Body of pancreas (tissue), 4 donors: ENCODE measurements around the gene STX1B. TPM values are rescaled to one million over a fixed set of nuclear protein-coding genes. Genes with fewer than 3 reads are reported as not detected.

Source experiments
- ATAC-seq: fragments of 150-250 bp; one replicate; pipeline ENCODE4 v1.9.1; 2016
- DNase-seq, 4 donors: peaks; one replicate each; pipeline ENCODE4 v3.0.0-alpha.2; 2019
- H3K27ac ChIP-seq, 4 donors: fragments of 200-600 bp; sonication (generic); 1 replicate in 3 of 4; 2 replicates in 1 of 4; pipeline versions ENCODE4 v1.5.1 to v1.6.1; 2016 to 2019; ENCODE audit warnings: mild to moderate bottlenecking in 1 of 4, mixed read lengths in 1 of 4, moderate library complexity in 1 of 4
- H3K27me3 ChIP-seq, 2 donors: fragments of 200-600 bp; sonication (generic); one replicate each; pipeline ENCODE4 v1.6.0; 2016; ENCODE audit warnings: mild to moderate bottlenecking in 1 of 2
- H3K36me3 ChIP-seq, 2 donors: fragments of 200-600 bp; sonication (generic); replicated peaks in 1 of 2; 2 replicates each; pipeline ENCODE4 v1.5.1; 2016; ENCODE audit warnings: low read depth in 2 of 2; ENCODE audit not compliant: insufficient read depth in 1 of 2
- H3K4me1 ChIP-seq: fragments of 200-600 bp; sonication (generic); one replicate; pipeline ENCODE4 v1.6.0; 2016
- H3K4me3 ChIP-seq, 2 donors: fragments of 200-600 bp; sonication (generic); 1 replicate in 1 of 2; 2 replicates in 1 of 2; pipeline ENCODE4 v1.5.1; 2016 to 2019
- H3K9me3 ChIP-seq, 3 donors: fragments of 200-600 bp; sonication (generic); 1 replicate in 2 of 3; 2 replicates in 1 of 3; pipeline ENCODE4 v1.5.1; 2016
- POLR2A ChIP-seq, 3 donors: fragments of 450-650 bp; IDR thresholded peaks; one replicate each; pipeline ENCODE4 v1.6.1; 2016; ENCODE audit warnings: antibody characterized with exemption in 3 of 3, mild to moderate bottlenecking in 2 of 3
- WGBS, 2 donors: methylation state at CpG; one replicate each; pipeline ENCODE4 v1.1.5; 2017; 5-methylcytosine and 5-hydroxymethylcytosine counted together
- intact Hi-C: fragments of 100-400 bp; cut with DNase I; formaldehyde crosslinking; loops from one replicate; pipeline ENCODE4 v1.15.1; 2023
- total RNA-seq, 2 donors: library from RNA; depleted of rRNA; stranded (reverse); fragments of >200 nt; gene quantifications; one replicate each; pipeline ENCODE4 v1.1.0, GENCODE V29; 2016
- TF ChIP-seq, protein P1 (sequence below), 7 experiments: fragments of 450-650 bp in 4 of 7; fragments of 200-600 bp in 3 of 7; sonication (generic) in 3 of 7; IDR thresholded peaks; one replicate each; pipeline ENCODE4 v1.5.1; 2016 to 2019; ENCODE audit warnings: antibody characterized with exemption in 7 of 7

STX1B gene
- total RNA-seq, 2 donors from 2014 or later = 0.26 to 0.33 TPM

- Histone ChIP-seq H3K4me3 (no peak overlapping the region), H3K9me3 (no peaks in the 10 kb centered on the region), H3K4me1 (peaks cover 55% of the 10 kb centered on the region), H3K27me3 (no peaks in the 10 kb centered on the region), H3K36me3 (peaks cover 0 to 3% of the 10 kb centered on the region in 2 donors), H3K27ac (no peak overlapping the region)
- intact Hi-C loops = no loop called here
- TF ChIP-seq POLR2A (IDR thresholded peaks at IDR 0.05) = no peak
- TF ChIP-seq, protein P1, sequence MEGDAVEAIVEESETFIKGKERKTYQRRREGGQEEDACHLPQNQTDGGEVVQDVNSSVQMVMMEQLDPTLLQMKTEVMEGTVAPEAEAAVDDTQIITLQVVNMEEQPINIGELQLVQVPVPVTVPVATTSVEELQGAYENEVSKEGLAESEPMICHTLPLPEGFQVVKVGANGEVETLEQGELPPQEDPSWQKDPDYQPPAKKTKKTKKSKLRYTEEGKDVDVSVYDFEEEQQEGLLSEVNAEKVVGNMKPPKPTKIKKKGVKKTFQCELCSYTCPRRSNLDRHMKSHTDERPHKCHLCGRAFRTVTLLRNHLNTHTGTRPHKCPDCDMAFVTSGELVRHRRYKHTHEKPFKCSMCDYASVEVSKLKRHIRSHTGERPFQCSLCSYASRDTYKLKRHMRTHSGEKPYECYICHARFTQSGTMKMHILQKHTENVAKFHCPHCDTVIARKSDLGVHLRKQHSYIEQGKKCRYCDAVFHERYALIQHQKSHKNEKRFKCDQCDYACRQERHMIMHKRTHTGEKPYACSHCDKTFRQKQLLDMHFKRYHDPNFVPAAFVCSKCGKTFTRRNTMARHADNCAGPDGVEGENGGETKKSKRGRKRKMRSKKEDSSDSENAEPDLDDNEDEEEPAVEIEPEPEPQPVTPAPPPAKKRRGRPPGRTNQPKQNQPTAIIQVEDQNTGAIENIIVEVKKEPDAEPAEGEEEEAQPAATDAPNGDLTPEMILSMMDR (IDR thresholded peaks at IDR 0.05) = no peak
- ATAC-seq (no peak), DNase-seq (no peak)
- 73 to 75% methylated on average over 8 of the region's 8 CpGs for WGBS, 2 donors
Measured at GRCh38 chr16:30954993-30955392, 55.4 kb downstream of the STX1B start.

- Histone ChIP-seq H3K36me3 (no peaks in the 10 kb centered on the region), H3K27me3 (no peaks in the 10 kb centered on the region), H3K27ac (peak overlapping the region in 2 of 4 donors; percentile 28 to 43), H3K9me3 (no peaks in the 10 kb centered on the region), H3K4me3 (no peak overlapping the region), H3K4me1 (peaks cover 47% of the 10 kb centered on the region)
- TF ChIP-seq POLR2A (IDR thresholded peaks at IDR 0.05) = no peak
- TF ChIP-seq, protein P1 (IDR thresholded peaks at IDR 0.05) = peak; percentile 27 to 48 (median 44)
- ATAC-seq (no peak), DNase-seq (peak; percentile 57 to 67 (median 60))
- intact Hi-C loops = no loop called here
- whole genome bisulfite sequencing, 2 donors = 43 to 53% methylated on average over 8 to 14 of the region's 15 CpGs
Measured at GRCh38 chr16:30953511-30954124, 56.8 kb downstream of the STX1B start.

DNA sequence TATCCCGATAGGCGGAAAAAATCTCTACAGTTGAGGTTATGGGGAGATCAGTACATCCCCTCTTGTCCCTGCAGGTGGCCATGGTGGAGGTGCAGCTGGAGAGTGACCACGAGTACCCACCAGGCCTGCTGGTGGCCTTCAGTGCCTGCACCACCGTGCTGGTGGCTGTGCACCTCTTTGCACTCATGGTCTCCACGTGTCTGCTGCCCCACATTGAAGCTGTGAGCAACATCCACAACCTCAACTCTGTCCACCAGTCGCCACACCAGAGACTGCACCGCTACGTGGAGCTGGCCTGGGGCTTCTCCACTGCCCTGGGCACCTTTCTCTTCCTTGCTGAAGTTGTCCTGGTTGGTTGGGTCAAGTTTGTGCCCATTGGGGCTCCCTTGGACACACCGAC lies 57.3 kb downstream of the STX1B start:
- no peak for DNase-seq
- Histone ChIP-seq H3K27ac (peak overlapping the region in 2 of 4 donors; percentile 28 to 43), H3K9me3 (no peaks in the 10 kb centered on the region), H3K36me3 (no peaks in the 10 kb centered on the region), H3K4me1 (peaks cover 45% of the 10 kb centered on the region), H3K4me3 (no peak overlapping the region), H3K27me3 (no peaks in the 10 kb centered on the region)
- TF ChIP-seq, protein P1 (IDR thresholded peaks at IDR 0.05) = no peak
- TF ChIP-seq POLR2A (IDR thresholded peaks at IDR 0.05) = no peak
- intact Hi-C loops = no loop called here
- WGBS, 2 donors = 81 to 91% methylated on average over 8 to 9 of the region's 9 CpGs
- ATAC-seq = no peak

DNA sequence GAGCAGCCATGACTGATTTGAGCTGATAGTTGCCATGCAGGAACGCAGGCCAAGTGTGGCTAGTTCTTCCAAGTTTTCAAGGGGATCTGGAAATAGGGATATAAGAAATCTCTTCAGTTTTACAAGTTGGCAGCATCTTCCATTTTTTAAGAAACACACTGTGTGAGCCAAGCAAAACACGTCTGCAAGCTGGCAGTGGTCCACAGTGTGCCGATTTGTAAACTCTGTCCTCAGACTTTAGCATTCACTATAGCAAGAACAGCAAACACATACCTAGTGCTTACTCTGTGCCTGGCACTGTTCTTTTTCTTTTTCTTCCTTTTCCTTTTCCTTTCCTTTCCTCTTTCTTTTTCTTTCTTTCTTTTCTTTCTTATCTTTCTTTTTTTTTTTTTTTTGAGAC lies 58.7 kb downstream of the STX1B start:
- H3K4me1 ChIP-seq = peaks cover 39% of the 10 kb centered on the region
- no peaks in the 10 kb centered on the region for H3K27me3 ChIP-seq
- peak in 3 of 4 donors; percentile 43 to 58 (median 49) for DNase-seq
- H3K4me3 ChIP-seq = no peak overlapping the region
- H3K9me3 ChIP-seq = no peaks in the 10 kb centered on the region
- TF ChIP-seq, protein P1 (IDR thresholded peaks at IDR 0.05) = no peak
- TF ChIP-seq POLR2A (IDR thresholded peaks at IDR 0.05) = no peak
- H3K27ac ChIP-seq = no peak overlapping the region
- intact Hi-C loops = no loop called here
- 28 to 41% methylated on average over 3 of the region's 3 CpGs for WGBS, 2 donors
- no peak for ATAC-seq
- no peaks in the 10 kb centered on the region for H3K36me3 ChIP-seq

GRCh38 chr16:30951193-30951592 lies 59.2 kb downstream of the STX1B start:
- Histone ChIP-seq H3K9me3 (no peaks in the 10 kb centered on the region), H3K4me1 (peaks cover 34% of the 10 kb centered on the region), H3K27me3 (no peaks in the 10 kb centered on the region), H3K27ac (no peak overlapping the region), H3K36me3 (no peaks in the 10 kb centered on the region), H3K4me3 (no peak overlapping the region)
- no peak for DNase-seq
- no peak for TF ChIP-seq POLR2A (IDR thresholded peaks at IDR 0.05)
- TF ChIP-seq, protein P1 (IDR thresholded peaks at IDR 0.05) = no peak
- intact Hi-C loops = no loop called here
- ATAC-seq = no peak
- WGBS, 2 donors = 80 to 87% methylated on average over 1 of the region's 1 CpG
